ENCODE measurements around the gene KRTAP2-1.
"Not testable (repeated sequence)": the region's sequence is repeated elsewhere in the genome, so short reads cannot be mapped to it uniquely, and the experiment has no call there.

DNA sequence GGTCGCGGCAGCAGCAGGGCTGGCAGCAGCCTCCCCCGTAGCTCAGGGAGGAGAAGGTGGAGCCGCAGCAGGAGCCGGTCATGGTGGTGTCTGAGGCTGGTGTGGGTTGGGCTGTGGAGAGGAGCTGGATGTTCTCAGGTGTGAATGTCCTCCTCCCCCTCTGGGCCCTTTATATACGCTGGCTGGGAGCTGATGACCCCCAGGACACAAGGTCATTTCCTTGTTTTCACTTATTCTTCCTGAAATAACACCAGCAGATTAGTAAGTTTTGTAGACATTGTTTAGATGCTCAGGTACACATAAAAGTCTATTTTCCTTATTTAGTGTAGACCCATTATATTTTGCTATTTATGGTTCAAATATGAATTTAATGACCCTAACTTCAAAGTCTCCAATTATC lies 8.0 kb upstream of the KRTAP2-1 start, which contains the start of gene KRTAP2-2:
- TF ChIP-seq, protein P1, sequence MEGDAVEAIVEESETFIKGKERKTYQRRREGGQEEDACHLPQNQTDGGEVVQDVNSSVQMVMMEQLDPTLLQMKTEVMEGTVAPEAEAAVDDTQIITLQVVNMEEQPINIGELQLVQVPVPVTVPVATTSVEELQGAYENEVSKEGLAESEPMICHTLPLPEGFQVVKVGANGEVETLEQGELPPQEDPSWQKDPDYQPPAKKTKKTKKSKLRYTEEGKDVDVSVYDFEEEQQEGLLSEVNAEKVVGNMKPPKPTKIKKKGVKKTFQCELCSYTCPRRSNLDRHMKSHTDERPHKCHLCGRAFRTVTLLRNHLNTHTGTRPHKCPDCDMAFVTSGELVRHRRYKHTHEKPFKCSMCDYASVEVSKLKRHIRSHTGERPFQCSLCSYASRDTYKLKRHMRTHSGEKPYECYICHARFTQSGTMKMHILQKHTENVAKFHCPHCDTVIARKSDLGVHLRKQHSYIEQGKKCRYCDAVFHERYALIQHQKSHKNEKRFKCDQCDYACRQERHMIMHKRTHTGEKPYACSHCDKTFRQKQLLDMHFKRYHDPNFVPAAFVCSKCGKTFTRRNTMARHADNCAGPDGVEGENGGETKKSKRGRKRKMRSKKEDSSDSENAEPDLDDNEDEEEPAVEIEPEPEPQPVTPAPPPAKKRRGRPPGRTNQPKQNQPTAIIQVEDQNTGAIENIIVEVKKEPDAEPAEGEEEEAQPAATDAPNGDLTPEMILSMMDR (IDR thresholded peaks at IDR 0.05 in 8 of 11, conservative IDR thresholded peaks at IDR 0.05 in 3 of 11), result not testable (repeated sequence)
- TF ChIP-seq POLR2AphosphoS5 (IDR thresholded peaks at IDR 0.05), result not testable (repeated sequence)
